A673 (cell line): Measurements from ENCODE around the gene CTNNBL1. TPM values are rescaled to one million over a fixed set of nuclear protein-coding genes. Genes with fewer than 3 reads are reported as not detected.

Experiments used
- BruUV-seq: library from RNA; stranded (reverse); fragments of 400-500 nt; replicated peaks from 2 replicates; lab custom pipeline; 2021; lab: Mats Ljungman, UMichigan
- CTCF ChIA-PET: fragments of 300-600 bp; sonication (Branson Sonifier 250); formaldehyde crosslinking; loops from one replicate; lab custom pipeline; 2022; ENCODE audit warnings: antibody characterized with exemption; lab: Charles Lee
- POLR2A ChIA-PET: fragments of 300-600 bp; sonication (Branson Sonifier 250); formaldehyde crosslinking; loops from one replicate; lab custom pipeline; 2022; ENCODE audit warnings: antibody characterized with exemption; ENCODE audit not compliant: low non-redundant PET; lab: Charles Lee
- DNase-seq: peaks from one replicate; pipeline ENCODE4 v3.0.0-alpha.2; 2015; ENCODE audit warnings: low spot score
- H3K27ac ChIP-seq: fragments of 200-600 bp; sonication (generic); 2 replicates; pipeline ENCODE4 v1.5.1; 2016; ENCODE audit warnings: mixed run types, low read depth, mild to moderate bottlenecking, mixed read lengths, antibody characterized with exemption, low read length; ENCODE audit not compliant: poor library complexity, severe bottlenecking
- H3K27me3 ChIP-seq: fragments of 200-600 bp; sonication (generic); replicated peaks from 2 replicates; pipeline ENCODE4 v1.6.1; 2017; ENCODE audit warnings: mixed run types, low read depth, mild to moderate bottlenecking, mixed read lengths, antibody characterized with exemption, low read length; ENCODE audit not compliant: insufficient read depth, poor library complexity
- H3K36me3 ChIP-seq: fragments of 200-600 bp; sonication (generic); 2 replicates; pipeline ENCODE4 v1.6.1; 2016; ENCODE audit warnings: mixed run types, mild to moderate bottlenecking, mixed read lengths, antibody characterized with exemption, low read length; ENCODE audit not compliant: insufficient read depth, poor library complexity, severe bottlenecking
- H3K4me1 ChIP-seq: fragments of 200-600 bp; sonication (generic); 2 replicates; pipeline ENCODE4 v1.6.1; 2017; ENCODE audit warnings: mixed run types, mild to moderate bottlenecking, mixed read lengths, antibody characterized with exemption, low read length; ENCODE audit not compliant: insufficient read depth, poor library complexity, severe bottlenecking
- H3K4me3 ChIP-seq: fragments of 200-600 bp; sonication (generic); 2 replicates; pipeline ENCODE4 v1.5.1; 2016; ENCODE audit warnings: low read depth, mixed run types, mild to moderate bottlenecking, mixed read lengths, low read length; ENCODE audit not compliant: poor library complexity, severe bottlenecking
- H3K9me3 ChIP-seq: fragments of 200-600 bp; sonication (generic); 2 replicates; pipeline ENCODE4 v1.6.1; 2016; ENCODE audit warnings: mixed run types, low read depth, mild to moderate bottlenecking, mixed read lengths, antibody characterized with exemption, low read length; ENCODE audit not compliant: poor library complexity, severe bottlenecking
- CTCF ChIP-seq: fragments of 300-800, 200-600 bp; sonication (generic); conservative IDR thresholded peaks from 2 replicates; pipeline ENCODE4 v1.5.1; 2017; ENCODE audit warnings: low read depth, mild to moderate bottlenecking, antibody characterized with exemption, low read length, moderate library complexity, mixed read lengths
- EZH2 ChIP-seq: fragments of 200-600 bp; sonication (generic); IDR thresholded peaks from 2 replicates; pipeline ENCODE4 v1.6.1; 2017; ENCODE audit warnings: borderline replicate concordance, low read depth, mild to moderate bottlenecking, mixed read lengths, antibody characterized with exemption, low read length; ENCODE audit not compliant: poor library complexity, severe bottlenecking
- intact Hi-C: fragments of 100-400 bp; cut with micrococcal nuclease; formaldehyde crosslinking; loops from one replicate; pipeline ENCODE4 v1.10.0; 2022; ENCODE audit not compliant: unreplicated experiment
- total RNA-seq: library from RNA; stranded (reverse); gene quantifications from 2 replicates; pipeline ENCODE4 v1.2.3, GENCODE V29; 2021

CTNNBL1 gene
- total RNA-seq, 1 experiment from 2014 or later: 88.5 TPM

GRCh38 chr20:37848706-37849105, 154.9 kb downstream of the CTNNBL1 start:
- H3K27me3 ChIP-seq: no peaks in the 10 kb centered on the region
- no peak overlapping the region for H3K27ac ChIP-seq
- no peak overlapping the region for H3K4me3 ChIP-seq
- no peak for DNase-seq
- POLR2A ChIA-PET: no interaction called here
- H3K4me1 ChIP-seq: no peaks in the 10 kb centered on the region
- intact Hi-C loops: no loop called here
- no peaks in the 10 kb centered on the region for H3K9me3 ChIP-seq
- H3K36me3 ChIP-seq: no peaks in the 10 kb centered on the region
- no TSS peak for BruUV-seq
- TF ChIP-seq CTCF: no peak
- TF ChIP-seq EZH2: no peak
- CTCF ChIA-PET: no interaction called here

DNA sequence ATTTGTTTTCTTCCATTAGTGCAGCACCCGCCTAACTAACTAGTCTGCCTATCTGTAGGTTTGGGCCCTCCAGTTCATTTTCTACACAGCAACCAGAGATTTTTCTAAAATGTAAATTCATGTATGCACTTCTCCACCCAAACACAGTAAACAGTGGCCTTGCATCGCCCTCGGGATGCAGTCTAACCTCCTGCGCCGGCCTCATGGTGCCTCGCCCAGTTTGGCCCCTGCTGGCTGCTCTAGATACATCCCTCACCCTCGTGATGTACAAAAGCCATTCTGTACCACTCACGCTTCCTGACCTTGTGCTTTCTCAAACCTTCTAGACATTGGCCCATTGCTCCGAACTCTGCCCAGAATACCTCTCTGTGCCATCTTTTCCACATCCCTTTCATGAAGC, 155.3 kb downstream of the CTNNBL1 start:
- no peak overlapping the region for H3K4me3 ChIP-seq
- H3K36me3 ChIP-seq: no peaks in the 10 kb centered on the region
- no peak for TF ChIP-seq CTCF
- TF ChIP-seq EZH2: no peak
- H3K27ac ChIP-seq: no peak overlapping the region
- H3K4me1 ChIP-seq: no peaks in the 10 kb centered on the region
- intact Hi-C loops: no loop called here
- H3K9me3 ChIP-seq: no peaks in the 10 kb centered on the region
- CTCF ChIA-PET: no interaction called here
- BruUV-seq: no TSS peak
- POLR2A ChIA-PET: no interaction called here
- DNase-seq: no peak
- no peaks in the 10 kb centered on the region for H3K27me3 ChIP-seq

DNA sequence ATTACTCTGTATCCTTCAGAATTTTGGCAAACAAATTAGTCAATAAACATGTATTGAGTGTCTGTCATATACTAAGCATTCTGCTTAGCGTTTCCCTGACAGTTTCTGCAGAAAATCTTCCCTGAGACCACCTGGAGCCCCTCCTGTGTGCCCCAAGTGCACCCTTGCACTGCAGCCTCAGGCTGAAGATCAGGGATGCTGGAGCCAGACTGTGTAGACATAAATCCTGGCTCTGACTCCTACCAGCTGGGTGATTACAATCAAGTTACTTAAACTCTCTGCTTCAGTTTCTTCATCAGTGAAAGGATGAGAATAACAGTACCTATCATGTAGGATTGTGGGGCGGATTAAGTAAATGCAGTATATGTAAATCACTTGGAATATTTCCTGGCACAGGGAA, 155.7 kb downstream of the CTNNBL1 start:
- no peaks in the 10 kb centered on the region for H3K9me3 ChIP-seq
- intact Hi-C loops: no loop called here
- TF ChIP-seq CTCF: no peak
- TF ChIP-seq EZH2: no peak
- no peaks in the 10 kb centered on the region for H3K4me1 ChIP-seq
- DNase-seq: no peak
- CTCF ChIA-PET: no interaction called here
- POLR2A ChIA-PET: no interaction called here
- H3K36me3 ChIP-seq: no peaks in the 10 kb centered on the region
- H3K4me3 ChIP-seq: no peak overlapping the region
- no TSS peak for BruUV-seq
- no peak overlapping the region for H3K27ac ChIP-seq
- no peaks in the 10 kb centered on the region for H3K27me3 ChIP-seq
